GM12873 (cell line): ENCODE results near the gene PHRF1.

Source experiments
- CTCF ChIP-seq: IDR thresholded peaks from 2 replicates; pipeline ENCODE4 v1.5.1; 2012; ENCODE audit warnings: low read depth, mild to moderate bottlenecking, moderate library complexity, low read length, control low read depth; ENCODE audit not compliant: insufficient read depth; ENCODE audit errors: missing control alignments

Gene PHRF1

GRCh38 chr11:617912-618682 lies 41.8 kb downstream of the PHRF1 start:
- no peak for TF ChIP-seq CTCF

DNA sequence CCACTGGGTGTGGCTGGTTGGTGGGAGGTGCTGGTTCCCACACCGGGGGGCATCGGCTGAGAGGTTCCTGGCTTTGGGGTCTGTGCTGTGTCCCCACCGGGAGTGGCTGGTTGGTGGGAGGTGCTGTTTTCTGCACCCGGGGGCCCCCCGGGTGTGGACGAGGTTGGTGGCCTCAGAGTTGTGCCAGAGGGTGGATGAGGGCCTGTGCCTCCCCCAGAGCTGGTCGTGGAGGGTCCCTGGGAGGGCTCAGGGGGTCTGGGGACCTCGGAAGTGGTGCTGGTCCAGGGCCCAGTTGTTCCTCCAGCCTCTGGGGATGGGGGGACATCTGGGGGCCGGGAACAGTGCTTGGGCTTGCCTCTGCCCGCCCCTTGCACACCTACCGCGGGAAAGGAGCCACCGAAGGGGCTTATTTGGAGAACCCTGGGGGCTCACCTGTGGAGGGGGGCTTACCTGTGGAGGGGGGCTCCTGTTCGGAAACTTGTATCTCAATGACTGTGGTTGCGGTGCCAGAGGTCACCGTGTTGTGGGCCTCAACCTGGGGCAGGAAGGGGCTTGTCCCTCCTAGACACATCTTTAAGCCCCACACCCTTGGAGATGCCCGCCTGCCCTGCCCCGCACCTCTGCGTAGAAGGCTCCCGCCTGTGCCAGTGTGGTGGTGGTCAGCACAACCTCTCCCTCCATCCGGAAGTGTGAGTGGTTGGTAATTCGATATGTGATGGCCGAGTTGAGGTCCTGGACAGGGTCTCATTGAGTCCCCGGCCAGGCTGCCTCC lies 42.8 kb downstream of the PHRF1 start:
- no peak for TF ChIP-seq CTCF

GRCh38 chr11:619628-620050 lies 43.4 kb downstream of the PHRF1 start:
- TF ChIP-seq CTCF: no peak

DNA sequence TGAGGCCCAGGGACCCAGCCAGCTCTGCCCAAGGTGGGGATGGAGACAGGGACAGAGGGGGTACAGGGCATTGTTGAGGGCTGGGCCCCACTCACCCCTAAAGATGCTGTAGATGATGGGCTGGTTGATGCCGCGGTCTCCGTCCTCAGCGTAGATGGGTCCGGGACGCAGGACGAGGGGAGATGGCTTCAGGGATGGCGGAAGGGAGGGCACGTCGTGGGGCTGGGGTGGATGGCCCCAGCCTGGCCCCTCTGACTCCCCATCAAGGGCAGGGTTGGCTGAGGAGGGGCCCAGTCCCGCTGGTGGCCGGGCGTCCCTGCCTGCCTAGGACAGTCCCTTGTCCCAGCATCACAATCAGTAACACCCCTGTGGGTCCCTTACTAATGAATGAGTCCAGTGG lies 43.9 kb downstream of the PHRF1 start:
- TF ChIP-seq CTCF: no peak

- no peak for TF ChIP-seq CTCF
Measured at GRCh38 chr11:620935-621814, 44.9 kb downstream of the PHRF1 start.

GRCh38 chr11:621838-622237 lies 45.6 kb downstream of the PHRF1 start:
- TF ChIP-seq CTCF: no peak

- no peak for TF ChIP-seq CTCF
Measured at GRCh38 chr11:623349-623869, 47.1 kb downstream of the PHRF1 start.
